MM.1S (cell line): ENCODE measurements around the gene PARD6B.
"Not testable (repeated sequence)": the region's sequence is repeated elsewhere in the genome, so short reads cannot be mapped to it uniquely, and the experiment has no call there.

Experiments used
- DNase-seq: peaks from one replicate; pipeline ENCODE4 v3.0.0-alpha.2; 2015
- H2AFZ ChIP-seq: fragments of 300-600 bp; sonication (generic); 2 replicates; pipeline ENCODE4 v1.6.0; 2016; ENCODE audit warnings: antibody characterized with exemption, low read length
- H3F3A ChIP-seq: fragments of 300-600 bp; sonication (generic); 2 replicates; pipeline ENCODE4 v1.6.1; 2016; ENCODE audit warnings: mild to moderate bottlenecking, antibody characterized with exemption, low read length, moderate library complexity, mixed read lengths; ENCODE audit not compliant: insufficient read depth
- H3K27ac ChIP-seq: fragments of 300-600 bp; sonication (generic); 2 replicates; pipeline ENCODE4 v1.5.1; 2016; ENCODE audit warnings: mild to moderate bottlenecking, low read length
- H3K27me3 ChIP-seq: fragments of 300-600 bp; sonication (generic); replicated peaks from 2 replicates; pipeline ENCODE4 v1.6.0; 2016; ENCODE audit warnings: low read length; ENCODE audit not compliant: insufficient read depth
- H3K36me3 ChIP-seq: fragments of 300-600 bp; sonication (generic); replicated peaks from 2 replicates; pipeline ENCODE4 v1.6.1; 2016; ENCODE audit warnings: mild to moderate bottlenecking, low read length, mixed read lengths; ENCODE audit not compliant: insufficient read depth
- H3K4me1 ChIP-seq: fragments of 300-600 bp; sonication (generic); 2 replicates; pipeline ENCODE4 v1.6.1; 2016; ENCODE audit warnings: low read length, mixed read lengths
- H3K4me2 ChIP-seq: fragments of 300-600 bp; sonication (generic); 2 replicates; pipeline ENCODE4 v1.6.0; 2016; ENCODE audit warnings: low read depth, low read length
- H3K4me3 ChIP-seq: fragments of 300-600 bp; sonication (generic); 2 replicates; pipeline ENCODE4 v1.5.1; 2016; ENCODE audit warnings: low read length, mixed read lengths
- H3K79me2 ChIP-seq: fragments of 300-600 bp; sonication (generic); 2 replicates; pipeline ENCODE4 v1.6.1; 2016; ENCODE audit warnings: mixed run types, low read length, mixed read lengths
- H3K9ac ChIP-seq: fragments of 300-600 bp; sonication (generic); 2 replicates; pipeline ENCODE4 v1.6.1; 2016; ENCODE audit warnings: low read length, mixed read lengths
- H3K9me2 ChIP-seq: fragments of 300-600 bp; sonication (generic); replicated peaks from 2 replicates; pipeline ENCODE4 v1.6.1; 2016; ENCODE audit warnings: mild to moderate bottlenecking, low read length, mixed read lengths; ENCODE audit not compliant: insufficient read depth
- H3K9me3 ChIP-seq: fragments of 300-600 bp; sonication (generic); replicated peaks from 2 replicates; pipeline ENCODE4 v1.6.1; 2016; ENCODE audit warnings: mild to moderate bottlenecking, low read length, mixed read lengths; ENCODE audit not compliant: insufficient read depth
- H4K20me1 ChIP-seq: fragments of 300-600 bp; sonication (generic); 2 replicates; pipeline ENCODE4 v1.6.1; 2016; ENCODE audit warnings: mild to moderate bottlenecking, low read length, moderate library complexity, mixed read lengths; ENCODE audit not compliant: insufficient read depth
- EZH2 ChIP-seq: fragments of 300-600 bp; sonication (generic); optimal IDR thresholded peaks from 2 replicates; pipeline ENCODE3; 2017; ENCODE audit warnings: low read depth, mild to moderate bottlenecking, antibody characterized with exemption, low read length, mixed read lengths
- EZH2phosphoT487 ChIP-seq: fragments of 300-600 bp; sonication (generic); IDR thresholded peaks from 2 replicates; pipeline ENCODE4 v1.6.1; 2018; ENCODE audit warnings: antibody characterized with exemption, low read length
- TF ChIP-seq, protein P1 (sequence below): fragments of 300-600 bp; sonication (generic); IDR thresholded peaks from 2 replicates; pipeline ENCODE4 v1.5.1; 2016; ENCODE audit warnings: antibody characterized with exemption, low read length, mixed read lengths

PARD6B gene

DNA sequence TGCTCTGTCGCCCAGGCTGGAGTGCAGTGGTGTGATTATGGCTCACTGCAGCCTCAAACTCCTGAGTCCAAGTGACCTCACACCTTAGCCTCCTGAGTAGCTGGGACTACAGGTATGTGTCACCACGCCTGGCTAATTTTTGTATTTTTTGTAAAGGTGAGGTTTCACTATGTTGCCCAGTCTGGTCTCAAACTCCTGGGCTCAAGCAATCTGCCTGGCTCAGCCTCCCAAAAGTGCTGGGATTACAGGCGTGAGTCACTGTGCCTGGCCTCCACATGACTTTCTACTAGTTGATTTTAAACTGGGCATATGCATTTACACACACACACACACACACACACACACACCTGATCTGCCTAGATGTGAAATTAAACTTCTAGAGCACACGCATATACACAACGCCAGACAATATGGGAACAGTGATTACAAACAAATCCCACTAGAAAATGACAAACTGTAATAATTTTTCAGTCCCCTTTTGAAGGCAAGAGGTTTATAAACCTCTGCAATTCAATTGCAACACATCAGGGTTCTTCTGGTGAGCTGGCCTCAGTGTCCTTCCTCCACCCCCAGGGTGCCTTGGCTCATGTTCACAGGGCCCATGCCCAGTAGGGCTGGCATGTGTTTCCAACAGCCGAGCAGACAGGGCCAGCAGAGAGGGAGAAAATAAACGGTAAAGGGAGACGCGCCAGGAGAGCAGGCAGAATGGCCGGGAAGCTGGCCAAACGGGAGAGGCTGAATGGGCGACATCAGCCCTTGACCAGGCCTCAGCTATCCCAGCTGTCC, 31.2 kb downstream of the PARD6B start:
- Histone ChIP-seq H3K9me2 (no peaks in the 10 kb centered on the region), H4K20me1 (no peaks in the 10 kb centered on the region), H3K36me3 (no peaks in the 10 kb centered on the region), H3K4me2 (no peak overlapping the region), H3K27me3 (no peaks in the 10 kb centered on the region), H3K9ac (no peak overlapping the region), H3F3A (no peaks in the 10 kb centered on the region), H2AFZ (no peak overlapping the region), H3K27ac (no peak overlapping the region), H3K79me2 (no peaks in the 10 kb centered on the region), H3K4me3 (no peak overlapping the region), H3K4me1 (no peaks in the 10 kb centered on the region), H3K9me3 (no peaks in the 10 kb centered on the region)
- TF ChIP-seq EZH2 (no peak), EZH2phosphoT487 (no peak)
- TF ChIP-seq, protein P1, sequence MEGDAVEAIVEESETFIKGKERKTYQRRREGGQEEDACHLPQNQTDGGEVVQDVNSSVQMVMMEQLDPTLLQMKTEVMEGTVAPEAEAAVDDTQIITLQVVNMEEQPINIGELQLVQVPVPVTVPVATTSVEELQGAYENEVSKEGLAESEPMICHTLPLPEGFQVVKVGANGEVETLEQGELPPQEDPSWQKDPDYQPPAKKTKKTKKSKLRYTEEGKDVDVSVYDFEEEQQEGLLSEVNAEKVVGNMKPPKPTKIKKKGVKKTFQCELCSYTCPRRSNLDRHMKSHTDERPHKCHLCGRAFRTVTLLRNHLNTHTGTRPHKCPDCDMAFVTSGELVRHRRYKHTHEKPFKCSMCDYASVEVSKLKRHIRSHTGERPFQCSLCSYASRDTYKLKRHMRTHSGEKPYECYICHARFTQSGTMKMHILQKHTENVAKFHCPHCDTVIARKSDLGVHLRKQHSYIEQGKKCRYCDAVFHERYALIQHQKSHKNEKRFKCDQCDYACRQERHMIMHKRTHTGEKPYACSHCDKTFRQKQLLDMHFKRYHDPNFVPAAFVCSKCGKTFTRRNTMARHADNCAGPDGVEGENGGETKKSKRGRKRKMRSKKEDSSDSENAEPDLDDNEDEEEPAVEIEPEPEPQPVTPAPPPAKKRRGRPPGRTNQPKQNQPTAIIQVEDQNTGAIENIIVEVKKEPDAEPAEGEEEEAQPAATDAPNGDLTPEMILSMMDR, result no peak
- DNase-seq, result no peak

DNA sequence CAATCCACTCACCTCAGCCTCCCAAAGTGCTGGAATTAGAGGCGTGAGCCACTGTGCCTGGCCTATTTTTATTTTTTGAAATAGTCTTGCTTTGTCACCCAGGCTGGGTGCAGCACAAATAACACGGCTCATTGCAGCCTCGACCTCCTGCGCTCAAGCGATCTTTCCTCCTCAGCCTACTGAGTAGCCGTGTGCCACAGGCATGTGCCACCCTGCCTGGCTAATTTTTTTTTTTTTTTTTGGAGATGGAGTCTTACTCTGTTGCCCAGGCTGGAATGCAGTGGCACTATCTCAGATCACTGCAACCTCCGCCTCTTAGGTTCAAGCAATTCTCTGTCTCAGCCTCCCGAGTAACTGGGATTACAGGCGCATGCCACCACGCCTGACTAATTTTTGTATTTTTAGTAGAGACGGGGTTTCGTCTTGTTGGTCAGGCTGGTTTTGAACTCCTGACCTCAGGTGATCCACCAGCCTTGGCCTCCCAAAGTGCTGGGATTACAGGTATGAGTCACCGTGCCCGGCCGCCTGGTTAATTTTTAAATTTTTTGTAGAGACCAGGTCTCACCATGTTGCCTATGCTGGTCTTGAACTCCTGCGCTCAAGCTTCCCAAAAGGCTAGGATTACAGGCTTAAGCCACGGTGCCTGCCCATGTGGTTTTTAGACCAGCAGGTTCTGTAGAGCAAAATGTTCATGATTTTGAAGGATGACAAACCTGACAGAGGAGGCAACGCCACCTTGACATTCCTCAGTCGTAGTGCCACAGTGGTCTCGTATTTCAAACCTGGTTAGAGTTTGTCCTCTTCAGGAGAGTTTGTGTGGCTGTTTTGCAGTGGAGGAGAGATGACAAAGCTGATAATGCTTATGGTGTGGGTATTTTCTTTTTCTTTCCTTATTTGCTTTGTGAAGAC, 32.4 kb downstream of the PARD6B start:
- H3K27ac ChIP-seq, H4K20me1 ChIP-seq, H3K9ac ChIP-seq, H3K27me3 ChIP-seq, H3K9me3 ChIP-seq, H2AFZ ChIP-seq, H3K4me2 ChIP-seq, H3K36me3 ChIP-seq, H3K4me1 ChIP-seq, H3K9me2 ChIP-seq, H3F3A ChIP-seq, H3K79me2 ChIP-seq, DNase-seq, H3K4me3 ChIP-seq: not testable (repeated sequence)

DNA sequence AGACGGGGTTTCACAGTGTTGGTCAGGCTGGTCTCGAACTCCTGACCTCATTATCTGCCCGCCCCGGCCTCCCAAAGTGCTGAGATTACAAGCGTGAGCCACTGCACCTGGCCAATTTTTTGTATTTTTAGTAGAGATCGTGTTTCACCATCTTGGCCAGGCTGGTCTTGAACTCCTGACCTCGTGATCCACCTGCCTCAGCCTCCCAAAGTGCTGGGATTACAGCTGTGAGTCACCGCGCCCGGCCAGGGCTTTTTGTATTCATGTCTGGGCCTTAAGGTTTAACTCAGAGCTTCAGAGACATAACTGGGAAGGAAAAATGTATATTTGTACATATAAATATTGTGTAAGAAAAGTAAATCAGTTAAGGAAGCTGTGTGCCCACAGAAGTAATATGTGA, 33.9 kb downstream of the PARD6B start:
- H3K36me3 ChIP-seq, H3K9ac ChIP-seq, H3K4me2 ChIP-seq, DNase-seq, H4K20me1 ChIP-seq, H3K4me3 ChIP-seq, H3K27ac ChIP-seq, H3K79me2 ChIP-seq, H2AFZ ChIP-seq, H3K9me2 ChIP-seq, H3K9me3 ChIP-seq, H3K4me1 ChIP-seq, H3K27me3 ChIP-seq, H3F3A ChIP-seq: not testable (repeated sequence)

DNA sequence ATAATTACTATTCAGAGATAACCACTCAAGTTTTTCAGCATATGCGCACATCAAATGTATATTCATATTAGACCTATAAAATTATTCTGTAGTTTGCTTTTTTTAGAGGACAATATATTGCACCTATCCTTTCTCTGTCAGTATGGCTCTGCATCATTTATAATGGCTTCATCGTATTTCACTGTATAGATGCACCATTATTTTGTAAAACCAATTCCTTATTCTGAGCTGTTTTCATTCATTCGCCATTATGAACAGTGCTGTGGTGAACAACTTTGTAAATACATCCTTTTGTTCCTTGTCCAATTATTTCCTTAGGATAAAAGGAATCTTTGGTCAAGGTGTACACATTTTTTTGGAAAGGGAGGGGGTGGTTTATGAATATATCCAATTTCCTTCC, 34.3 kb downstream of the PARD6B start:
- Histone ChIP-seq H3K27ac (no peak overlapping the region), H3K4me1 (no peaks in the 10 kb centered on the region), H3K27me3 (no peaks in the 10 kb centered on the region), H3F3A (no peaks in the 10 kb centered on the region), H2AFZ (no peak overlapping the region), H3K79me2 (no peaks in the 10 kb centered on the region), H3K36me3 (no peaks in the 10 kb centered on the region), H3K9me3 (no peaks in the 10 kb centered on the region), H3K9ac (no peak overlapping the region), H4K20me1 (no peaks in the 10 kb centered on the region), H3K4me2 (no peak overlapping the region), H3K4me3 (no peak overlapping the region), H3K9me2 (no peaks in the 10 kb centered on the region)
- no peak for DNase-seq
- TF ChIP-seq, protein P1, result no peak

DNA sequence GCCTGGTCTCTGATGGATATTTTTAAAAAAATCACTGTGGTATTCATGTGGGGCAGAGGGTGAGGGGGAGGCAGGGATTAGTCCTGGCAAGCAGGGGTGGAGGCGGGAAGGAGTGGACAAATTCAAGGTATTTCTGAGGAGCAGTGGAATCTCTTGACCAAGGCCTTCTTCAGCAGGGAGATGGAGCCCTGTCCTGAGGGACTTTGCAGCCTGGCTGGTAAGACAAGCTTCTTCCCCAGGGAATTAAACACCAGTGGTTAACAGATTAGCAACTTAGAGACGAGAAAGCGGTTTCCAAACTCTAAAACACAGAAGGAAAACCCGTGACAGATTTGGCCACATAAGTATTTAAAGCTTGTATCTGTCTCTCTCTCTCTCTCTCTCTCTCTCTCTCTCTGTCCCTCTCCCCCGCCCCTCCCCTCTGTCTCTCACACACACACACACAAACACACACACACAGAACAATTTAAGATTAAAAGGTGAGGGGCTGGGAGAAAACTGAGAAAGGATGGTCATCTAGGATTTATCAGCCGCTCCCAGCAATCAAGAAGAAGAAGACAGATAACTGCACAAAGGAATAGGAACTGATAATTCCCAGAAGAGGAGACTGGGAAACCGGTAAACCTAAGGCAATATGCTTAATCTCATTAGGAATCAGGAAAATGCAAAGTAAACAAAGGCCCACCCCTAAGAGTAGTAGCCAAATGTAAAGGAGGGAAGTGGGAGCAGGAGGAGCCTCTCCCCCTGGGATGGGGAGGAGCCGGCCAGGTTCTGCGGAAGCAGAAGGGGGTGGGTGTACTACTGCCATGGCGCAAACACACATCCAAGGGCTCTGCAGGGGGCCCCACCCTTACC, 35.8 kb downstream of the PARD6B start:
- not testable (repeated sequence) for H3K9ac ChIP-seq, H3K4me2 ChIP-seq, DNase-seq, H3K27ac ChIP-seq, H3K36me3 ChIP-seq, H3K9me2 ChIP-seq, H2AFZ ChIP-seq, H3K27me3 ChIP-seq, H3K9me3 ChIP-seq, H3K79me2 ChIP-seq, H3K4me1 ChIP-seq, H3K4me3 ChIP-seq, H3F3A ChIP-seq, H4K20me1 ChIP-seq
